ENCODE measurements around the gene C1orf35. TPM values are rescaled to one million over a fixed set of nuclear protein-coding genes. Genes with fewer than 3 reads are reported as not detected.

C1orf35 gene
- total RNA-seq, 1 donor from 2014 or later: 7.1 TPM

- no peak for TF ChIP-seq CTCF (IDR thresholded peaks at IDR 0.05; ENCODE audit: borderline replicate concordance)
- Histone ChIP-seq H3K27ac (replicated peaks) (no peak overlapping the region), H3K4me1 (no peaks in the 10 kb centered on the region), H3K36me3 (no peaks in the 10 kb centered on the region), H3K27me3 (ENCODE audit: low read depth) (peaks cover 69% of the 10 kb centered on the region), H3K4me3 (no peak overlapping the region), H3K9me3 (replicated peaks) (no peaks in the 10 kb centered on the region)
- no peak for DNase-seq
- intact Hi-C loops (cut with micrococcal nuclease): no loop called here
These were observed 36.7 kb downstream of the C1orf35 start for GRCh38 chr1:228066416-228066815.

DNA sequence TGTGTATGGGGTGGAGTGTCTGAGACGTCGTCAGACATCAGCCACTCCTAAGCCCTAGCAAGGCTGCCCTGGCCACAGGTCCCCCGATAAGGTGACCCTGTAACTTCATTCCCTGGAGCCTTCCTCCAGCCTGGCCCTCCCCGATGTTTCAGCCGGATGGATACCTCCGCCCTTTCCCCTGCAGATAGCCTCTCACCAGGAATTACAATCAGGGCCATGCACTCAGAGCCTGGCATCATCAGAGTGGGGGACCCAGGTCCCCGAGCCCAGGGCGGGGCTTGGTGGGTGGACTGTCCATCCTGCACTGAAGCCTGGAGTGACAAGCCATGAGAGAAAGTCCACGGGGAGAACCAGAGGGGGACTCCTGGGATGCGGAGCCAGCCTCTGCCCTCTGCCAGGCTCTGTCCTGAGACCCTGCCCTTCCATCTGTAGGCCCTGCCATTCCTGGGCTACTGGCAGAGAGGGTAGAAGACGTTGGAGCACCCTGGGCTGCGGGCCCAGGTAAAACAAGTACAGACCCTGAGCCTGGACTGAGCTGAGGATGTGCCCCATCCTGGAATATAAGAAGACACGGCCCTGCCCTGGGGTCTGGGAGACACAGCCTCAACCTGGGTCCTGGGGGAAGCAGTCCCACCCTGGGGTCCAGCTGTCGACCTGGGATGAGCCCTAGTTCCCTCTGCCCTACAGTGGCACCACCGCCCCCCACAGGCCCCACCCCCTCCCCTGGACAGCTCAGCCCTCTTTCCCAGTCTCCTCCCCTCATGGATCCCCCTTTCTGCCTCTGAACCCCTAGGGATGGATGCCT lies 37.4 kb downstream of the C1orf35 start:
- Histone ChIP-seq H3K27me3 (ENCODE audit: low read depth) (peaks cover 75% of the 10 kb centered on the region), H3K4me1 (peaks cover 3% of the 10 kb centered on the region), H3K9me3 (replicated peaks) (no peaks in the 10 kb centered on the region), H3K27ac (replicated peaks) (no peak overlapping the region), H3K4me3 (no peak overlapping the region), H3K36me3 (no peaks in the 10 kb centered on the region)
- intact Hi-C loops (cut with micrococcal nuclease): no loop called here
- DNase-seq: no peak
- no peak for TF ChIP-seq CTCF (IDR thresholded peaks at IDR 0.05; ENCODE audit: borderline replicate concordance)

- no peak for TF ChIP-seq CTCF (IDR thresholded peaks at IDR 0.05; ENCODE audit: borderline replicate concordance)
- H3K4me3 ChIP-seq: no peak overlapping the region
- H3K27me3 ChIP-seq (ENCODE audit: low read depth): peaks cover 83% of the 10 kb centered on the region
- H3K36me3 ChIP-seq: no peaks in the 10 kb centered on the region
- DNase-seq: no peak
- intact Hi-C loops (cut with micrococcal nuclease): no loop called here
- no peak overlapping the region for H3K27ac ChIP-seq (replicated peaks)
- no peaks in the 10 kb centered on the region for H3K9me3 ChIP-seq (replicated peaks)
- H3K4me1 ChIP-seq: peaks cover 11% of the 10 kb centered on the region
These were observed 38.2 kb downstream of the C1orf35 start for GRCh38 chr1:228064741-228065542.

DNA sequence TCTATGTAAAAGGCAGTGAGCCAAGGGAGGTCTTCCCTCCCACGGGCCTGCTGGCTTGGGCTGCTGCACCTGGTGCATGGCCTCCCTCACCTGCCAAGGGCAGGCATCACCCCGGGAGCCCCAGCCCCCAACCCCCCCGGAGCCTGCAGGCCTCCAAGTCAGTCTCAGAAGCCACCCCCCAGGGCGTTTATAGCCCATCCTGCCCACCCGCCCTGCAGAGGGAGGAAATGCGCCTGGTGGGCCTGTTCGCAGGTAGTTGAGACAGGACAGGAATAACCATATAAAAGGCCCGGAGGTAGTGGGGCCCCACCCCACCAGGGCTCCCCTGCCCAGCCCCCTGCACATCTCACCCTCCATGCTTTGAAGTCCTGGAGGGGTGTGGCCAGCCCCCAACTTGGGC lies 38.8 kb downstream of the C1orf35 start:
- TF ChIP-seq CTCF (IDR thresholded peaks at IDR 0.05; ENCODE audit: borderline replicate concordance): no peak
- peaks cover 90% of the 10 kb centered on the region for H3K27me3 ChIP-seq (ENCODE audit: low read depth)

GRCh38 chr1:228063251-228064191 lies 39.6 kb downstream of the C1orf35 start:
- Histone ChIP-seq H3K27me3 (ENCODE audit: low read depth) (peaks cover 92% of the 10 kb centered on the region), H3K27ac (replicated peaks) (no peak overlapping the region), H3K9me3 (replicated peaks) (no peaks in the 10 kb centered on the region), H3K4me3 (no peak overlapping the region), H3K4me1 (peaks cover 21% of the 10 kb centered on the region), H3K36me3 (no peaks in the 10 kb centered on the region)
- TF ChIP-seq CTCF (IDR thresholded peaks at IDR 0.05; ENCODE audit: borderline replicate concordance): no peak
- no peak for DNase-seq
- intact Hi-C loops (cut with micrococcal nuclease): no loop called here

More for the DNA sequence above, 38.8 kb downstream of the C1orf35 start:
- no peak overlapping the region for H3K27ac ChIP-seq (replicated peaks)
- H3K4me1 ChIP-seq: peaks cover 18% of the 10 kb centered on the region
- intact Hi-C loops (cut with micrococcal nuclease): no loop called here
- no peaks in the 10 kb centered on the region for H3K9me3 ChIP-seq (replicated peaks)
- no peaks in the 10 kb centered on the region for H3K36me3 ChIP-seq
- DNase-seq: no peak
- H3K4me3 ChIP-seq: no peak overlapping the region

Measured in left ventricle myocardium inferior (tissue), 1 donor.